Dermis microvascular lymphatic vessel endothelial cell (primary cell): ENCODE data around the gene SLX4IP. TPM values are rescaled to one million over a fixed set of nuclear protein-coding genes. Genes with fewer than 3 reads are reported as not detected.
"Not testable (repeated sequence)": the region's sequence is repeated elsewhere in the genome, so short reads cannot be mapped to it uniquely, and the experiment has no call there.

Source experiments
- DNase-seq, 2 donors: peaks; one replicate each; pipeline versions ENCODE4 v3.0.0 to v3.0.0-alpha.2; 2010; ENCODE audit warnings: low read depth in 2 of 2
- total RNA-seq: library from RNA; depleted of rRNA; stranded (reverse); fragments of >200 nt; gene quantifications from 2 replicates; pipeline ENCODE4 v1.2.1, GENCODE V29; 2014

SLX4IP gene
- total RNA-seq, 1 donor from 2014 or later, result 2.6 TPM

- no peak for DNase-seq
Observed at GRCh38 chr20:10602221-10602871, 167.2 kb downstream of the SLX4IP start.

DNA sequence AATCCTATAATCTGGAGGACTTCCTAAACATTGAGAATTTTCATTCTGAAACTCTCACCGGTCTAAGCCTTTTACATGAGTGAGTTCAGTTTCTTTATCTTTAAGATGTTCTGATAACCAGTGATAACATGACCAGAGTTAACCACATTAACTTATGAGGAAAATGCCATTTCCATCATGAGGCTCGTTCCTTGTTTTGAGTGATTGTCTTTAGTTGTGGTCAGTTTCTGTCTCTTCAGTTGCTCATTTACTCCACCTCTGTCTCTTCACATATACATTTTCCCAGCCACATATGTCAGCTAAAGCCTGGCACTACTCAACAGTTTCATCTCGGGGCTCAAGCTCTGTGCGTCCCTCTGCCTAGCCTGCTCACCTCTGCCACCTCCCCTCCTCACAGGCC is 168.3 kb downstream of the SLX4IP start:
- DNase-seq, result no peak

DNA sequence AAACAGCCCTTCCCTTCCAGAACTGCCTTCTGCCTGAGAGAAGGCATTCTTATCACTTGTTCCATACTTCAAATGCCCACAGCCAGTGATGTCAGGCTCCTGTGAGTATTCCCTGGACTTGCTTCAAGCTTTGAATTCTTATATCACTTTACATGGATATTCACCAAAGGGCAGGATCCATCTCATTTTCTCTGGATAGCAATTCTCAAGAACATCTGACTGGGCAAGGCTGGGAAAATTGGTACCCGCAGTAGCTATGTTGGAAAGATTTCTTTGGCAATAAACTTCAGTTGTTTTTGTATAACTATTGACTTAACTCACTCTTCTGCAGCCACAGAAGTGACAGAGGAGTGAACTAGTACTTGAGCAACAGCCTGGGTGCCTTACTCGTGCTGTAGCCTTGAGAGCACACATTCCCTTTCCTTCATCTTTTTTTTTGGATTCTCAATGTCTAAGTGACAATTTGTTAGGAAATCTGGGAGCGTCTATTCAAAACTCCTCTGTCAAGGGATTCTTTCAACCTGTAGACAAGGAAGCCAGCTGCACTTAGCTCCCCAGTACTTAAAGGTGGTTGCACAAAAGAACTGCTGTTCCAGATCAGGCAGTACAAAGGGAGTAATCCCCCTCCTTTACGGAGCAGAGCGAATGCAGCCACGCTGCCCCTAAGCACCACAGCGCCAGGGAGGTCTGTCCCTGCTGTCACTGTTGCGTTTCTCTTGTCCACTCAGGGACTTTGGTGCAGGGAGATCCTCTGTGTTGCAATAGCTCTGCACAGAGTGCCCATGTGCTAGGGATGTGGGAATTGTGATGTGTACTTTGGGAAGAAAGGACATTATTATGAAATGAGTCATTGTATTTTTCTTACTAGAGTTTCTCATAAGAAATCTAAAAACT is 169.1 kb downstream of the SLX4IP start:
- DNase-seq, result peak in 1 of 2 donors; percentile 84

GRCh38 chr20:10604865-10605440 is 169.8 kb downstream of the SLX4IP start:
- DNase-seq, result no peak

DNA sequence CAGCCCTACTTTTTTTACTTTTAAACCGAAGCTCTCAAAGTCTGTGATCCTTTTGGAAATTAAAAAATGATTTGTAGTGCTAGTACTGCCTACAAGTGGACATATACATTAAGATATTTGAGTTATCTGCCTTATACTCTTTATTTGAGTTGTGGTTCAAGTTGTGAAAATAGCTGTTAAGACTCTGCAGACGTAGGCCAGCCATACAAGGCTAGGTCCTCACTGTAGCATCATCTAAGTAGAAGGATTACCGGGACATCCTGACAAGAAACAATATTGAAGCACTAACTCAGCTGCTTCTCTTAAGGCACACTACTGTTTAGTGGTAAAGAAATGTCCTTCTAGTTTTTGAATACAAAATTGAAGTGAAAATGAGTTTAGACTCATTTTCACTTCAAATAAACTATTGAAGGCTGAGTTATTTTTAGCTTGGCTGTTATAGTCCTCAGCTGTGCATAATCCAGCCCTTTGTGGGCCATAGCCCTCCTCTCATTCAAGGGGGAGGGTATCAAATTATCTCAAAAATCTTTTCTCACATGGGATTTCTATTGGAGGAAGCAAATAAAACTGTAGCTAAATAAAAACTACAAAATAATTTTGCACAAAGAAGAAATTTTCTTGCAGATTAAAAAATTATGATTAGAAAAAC is 170.6 kb downstream of the SLX4IP start:
- no peak for DNase-seq

- DNase-seq, result no peak
Observed at GRCh38 chr20:10609276-10609675, 174.2 kb downstream of the SLX4IP start.

DNA sequence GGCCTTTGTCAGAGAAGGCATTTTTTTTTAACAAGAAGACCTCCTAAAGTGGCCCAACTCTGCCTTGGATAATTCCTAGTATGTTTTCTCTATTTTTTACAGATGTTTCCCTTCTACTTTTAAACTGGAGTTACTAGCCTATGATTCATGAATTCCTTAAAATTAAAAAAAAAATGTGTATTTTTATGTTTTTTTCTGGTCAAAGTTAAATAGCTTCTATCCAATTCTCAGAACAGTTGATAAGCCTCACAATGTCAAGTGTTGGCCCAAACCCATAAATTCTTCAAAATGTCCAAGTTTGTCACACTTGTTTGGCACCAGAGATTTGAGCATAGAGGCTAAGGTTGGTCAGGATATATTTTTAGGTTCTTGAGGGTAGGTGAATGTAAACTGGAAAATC is 174.7 kb downstream of the SLX4IP start:
- no peak for DNase-seq

GRCh38 chr20:10610251-10610650 is 175.1 kb downstream of the SLX4IP start:
- no peak for DNase-seq

- peak in 1 of 2 donors; percentile 65 for DNase-seq
Observed at GRCh38 chr20:10611357-10611756, 176.3 kb downstream of the SLX4IP start.

DNA sequence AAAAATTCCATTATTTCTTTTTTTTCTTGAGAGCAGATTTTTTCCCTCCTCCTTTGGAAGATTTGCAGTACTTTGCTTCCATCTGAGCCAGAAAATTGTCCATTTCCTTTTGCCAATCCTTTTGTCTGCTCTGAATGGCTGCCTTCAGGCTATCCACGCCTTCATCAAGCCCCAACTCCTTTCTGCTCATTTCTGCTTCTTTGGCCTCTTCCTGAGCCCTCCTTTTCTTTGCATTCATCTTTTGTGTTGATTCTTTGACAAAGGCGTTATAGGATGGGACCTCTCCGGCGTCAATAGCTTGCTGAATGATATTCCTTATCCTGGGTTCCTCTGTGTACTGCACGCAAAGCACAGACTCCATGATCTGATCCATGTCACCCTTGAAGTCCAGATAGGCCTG is 178.3 kb downstream of the SLX4IP start:
- not testable (repeated sequence) for DNase-seq

DNA sequence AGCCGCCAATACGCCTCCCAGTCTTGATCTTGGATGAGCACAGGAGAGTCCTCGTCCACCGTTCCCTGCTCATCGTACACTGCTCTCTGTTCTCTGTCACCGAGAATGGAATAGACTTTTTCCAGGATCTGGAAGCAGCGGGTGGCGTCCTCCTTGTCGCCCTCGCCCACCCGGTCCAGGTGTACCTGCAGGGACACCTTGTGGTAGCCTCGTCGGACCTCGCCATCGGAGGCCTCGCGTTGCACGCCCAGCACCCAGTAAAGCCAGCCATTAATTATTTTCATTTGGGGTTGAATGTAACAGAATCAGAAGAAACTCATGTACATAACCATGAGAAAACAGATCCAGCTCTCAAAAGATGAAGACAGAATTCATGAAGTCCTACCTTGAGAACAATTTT is 178.8 kb downstream of the SLX4IP start:
- no peak for DNase-seq

DNA sequence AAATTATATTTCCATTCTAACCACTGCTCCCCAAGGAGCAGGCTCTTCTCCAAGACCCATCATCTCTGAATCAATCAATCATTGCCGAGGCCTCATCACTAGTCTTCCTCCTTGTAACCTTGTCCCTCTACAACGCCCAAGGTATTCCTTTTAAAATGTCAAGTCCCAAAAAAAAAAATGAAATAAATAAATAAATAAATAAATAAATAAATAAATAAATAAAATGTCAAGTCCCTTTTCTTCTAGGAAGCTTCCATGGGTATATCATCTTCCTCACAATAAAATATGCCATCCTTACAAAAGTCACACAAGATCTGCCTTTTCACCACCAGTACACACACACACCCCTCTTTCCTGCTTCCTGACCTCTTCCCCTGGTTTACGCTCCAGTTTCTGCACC is 181.1 kb downstream of the SLX4IP start:
- DNase-seq, result no peak

DNA sequence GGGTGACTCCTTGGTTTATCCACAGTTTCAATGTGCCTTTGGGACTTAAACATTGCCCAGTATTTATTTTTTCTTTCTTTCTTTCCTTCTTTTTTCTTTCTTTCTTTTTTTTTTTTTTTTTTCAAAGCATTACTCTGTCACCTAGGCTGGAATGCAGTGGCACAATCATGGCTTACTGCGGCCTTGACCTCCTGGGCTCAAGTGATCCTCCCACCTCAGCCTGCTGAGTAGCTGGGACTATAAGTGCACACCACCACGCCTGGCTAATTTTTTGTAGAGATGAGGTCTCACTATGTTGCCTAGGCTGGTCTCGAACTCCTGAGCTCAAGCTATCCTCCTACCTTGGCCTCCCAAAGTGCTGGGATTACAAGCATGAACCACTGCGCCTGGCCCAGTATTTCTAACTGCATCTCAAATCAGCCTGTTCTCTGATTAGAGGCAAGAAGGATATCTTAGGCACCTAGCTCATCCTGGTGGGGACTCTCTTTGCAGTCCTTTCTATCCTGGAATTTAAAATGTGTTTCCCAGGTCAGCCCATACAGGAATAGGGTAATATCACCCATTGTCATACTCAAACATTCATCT is 182.5 kb downstream of the SLX4IP start:
- DNase-seq, result not testable (repeated sequence)

- peak in 1 of 2 donors; percentile 44 for DNase-seq
Observed at GRCh38 chr20:10618611-10619245, 183.6 kb downstream of the SLX4IP start.

DNA sequence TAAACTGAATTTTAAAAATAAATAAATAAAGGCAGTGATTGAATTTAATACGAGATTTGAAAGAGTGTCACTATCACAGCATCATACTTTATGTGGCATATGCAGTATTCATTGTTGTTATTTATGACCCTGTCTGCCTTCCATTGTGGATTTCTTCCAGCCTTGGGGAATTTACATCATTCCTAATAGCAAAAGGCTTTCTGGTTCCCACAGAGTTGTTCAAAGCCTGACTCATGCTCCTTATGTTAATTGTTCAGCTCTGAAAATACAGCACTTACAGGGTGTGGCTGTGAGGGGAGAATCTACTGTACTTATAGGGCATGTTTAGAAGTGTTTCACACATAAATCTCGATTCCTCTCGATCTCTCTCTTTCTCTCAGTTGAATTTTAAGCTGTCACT is 184.3 kb downstream of the SLX4IP start:
- DNase-seq, result peak in 1 of 2 donors; percentile 89

DNA sequence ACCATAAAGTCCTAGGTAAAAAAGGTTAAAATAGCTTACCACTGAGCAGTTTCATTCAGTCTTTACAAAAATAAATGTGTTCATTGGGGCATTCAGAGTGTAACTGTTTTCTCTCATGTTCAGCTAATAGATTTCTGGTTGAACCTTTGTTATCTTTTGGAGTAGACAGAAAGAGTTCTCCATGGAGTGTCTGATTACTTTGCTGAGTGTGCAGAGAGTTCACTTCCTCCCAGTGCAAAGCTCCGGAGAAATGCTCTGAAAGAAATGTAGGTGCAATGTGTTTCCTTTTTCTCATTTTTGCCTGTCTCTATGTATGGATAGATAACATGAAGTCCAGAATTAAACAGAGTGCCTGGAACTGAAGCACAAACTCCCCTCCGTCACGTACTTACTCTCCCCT is 186.0 kb downstream of the SLX4IP start:
- DNase-seq, result no peak

- peak in 1 of 2 donors; percentile 82 for DNase-seq
Observed at GRCh38 chr20:10622657-10623418, 187.7 kb downstream of the SLX4IP start.

DNA sequence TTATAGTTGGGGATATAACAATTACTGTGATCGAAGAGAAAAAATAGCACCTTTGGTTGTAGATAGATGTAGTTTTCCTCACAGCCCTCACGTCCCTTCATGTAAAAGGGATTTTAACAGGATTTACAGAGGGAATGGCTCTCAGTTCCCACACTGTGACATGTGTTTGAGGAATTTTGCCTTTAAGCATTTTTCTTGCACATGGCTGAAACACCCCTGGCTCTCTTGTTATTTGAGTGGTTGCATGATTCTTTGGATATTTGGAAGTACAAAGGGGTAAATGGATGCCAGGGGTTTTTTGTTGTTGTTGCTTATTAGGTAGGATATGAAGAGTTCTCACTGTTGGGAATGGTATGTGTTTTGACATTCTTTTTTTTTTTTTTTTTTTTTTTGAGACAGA is 190.5 kb downstream of the SLX4IP start:
- no peak for DNase-seq

GRCh38 chr20:10626896-10627295 is 191.8 kb downstream of the SLX4IP start:
- peak in 1 of 2 donors; percentile 66 for DNase-seq

DNA sequence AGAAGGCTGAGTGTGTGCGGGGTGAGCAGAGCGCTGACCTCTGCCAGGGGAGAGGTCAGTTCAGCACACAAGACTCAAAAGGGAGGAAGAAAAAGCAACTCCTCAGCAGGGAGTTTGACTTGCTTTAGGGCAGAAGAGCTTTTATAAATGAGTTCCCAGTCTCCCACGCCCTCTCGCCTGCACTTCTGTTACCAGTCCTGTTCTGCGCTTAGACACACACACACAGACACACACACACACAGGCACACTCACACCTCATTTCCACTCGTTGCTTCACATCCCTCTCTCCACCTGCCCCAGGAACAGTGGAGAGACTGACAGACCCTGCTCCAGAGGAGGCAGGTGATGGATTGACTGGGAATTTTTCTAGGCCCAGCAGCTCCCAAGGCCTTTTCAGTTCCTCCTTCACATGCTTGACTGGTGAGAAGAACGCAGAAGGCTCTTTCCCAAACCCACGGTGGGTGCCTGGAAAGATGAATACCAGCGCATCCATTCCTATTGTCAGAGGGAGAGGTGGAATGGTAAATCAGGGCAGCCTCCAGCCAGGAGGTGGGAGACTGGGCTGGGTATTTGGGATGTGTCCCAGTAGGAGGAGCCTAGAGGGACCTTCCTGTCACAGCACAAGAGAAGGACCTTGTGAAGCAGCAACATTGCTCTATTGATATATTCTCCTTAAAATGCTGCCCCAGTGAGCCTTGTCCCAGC is 195.0 kb downstream of the SLX4IP start:
- no peak for DNase-seq
